GM19239 (cell line): ENCODE measurements around the gene CFAP52.
"Not testable (repeated sequence)": the region's sequence is repeated elsewhere in the genome, so short reads cannot be mapped to it uniquely, and the experiment has no call there.

Experiments used
- DNase-seq: peaks from one replicate; pipeline ENCODE4 v3.0.0; 2011; ENCODE audit warnings: low spot score; ENCODE audit not compliant: insufficient read length
- FAIRE-seq: peaks from 2 replicates; lab custom pipeline; 2011; peaks lifted over from hg19 to GRCh38; lab: Jason Lieb, UNC

The CFAP52 gene

DNA sequence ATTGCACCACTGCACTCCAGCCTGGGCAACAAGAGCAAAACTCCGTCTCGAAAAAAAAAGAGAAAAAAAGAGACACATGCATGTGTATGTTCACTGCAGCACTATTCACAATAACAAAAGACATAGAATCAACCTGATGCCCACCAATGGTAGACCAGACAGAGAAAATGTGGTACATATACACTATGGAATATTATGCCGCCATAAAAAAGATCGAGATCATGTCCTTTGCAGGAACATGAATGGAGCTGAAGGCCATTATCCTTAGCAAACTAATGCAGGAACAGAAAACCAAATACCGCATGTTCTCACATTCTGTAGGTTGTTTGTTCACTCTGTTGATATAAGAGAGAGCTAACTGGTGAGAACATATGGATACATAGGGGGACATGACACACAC is 9.7 kb upstream of the CFAP52 start:
- not testable (repeated sequence) for FAIRE-seq, DNase-seq

DNA sequence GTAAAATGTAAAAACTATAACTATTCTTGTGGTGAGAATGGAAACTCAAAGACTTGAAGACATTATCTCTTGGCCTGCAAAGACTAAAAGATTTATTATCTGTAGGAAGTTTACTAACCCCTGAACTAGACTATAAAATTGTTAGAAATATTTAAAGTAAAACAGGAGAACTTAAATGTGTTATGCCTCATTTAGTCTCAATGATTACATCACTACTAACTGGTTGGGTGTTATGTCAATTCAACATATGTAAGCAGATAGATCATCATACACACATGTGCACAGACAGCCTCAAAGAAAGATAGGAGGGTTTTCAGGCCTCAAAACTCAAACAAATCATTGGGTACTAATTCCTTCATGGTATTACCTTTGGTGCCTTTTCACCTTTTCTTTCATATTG is 8.4 kb upstream of the CFAP52 start:
- FAIRE-seq: no peak

DNA sequence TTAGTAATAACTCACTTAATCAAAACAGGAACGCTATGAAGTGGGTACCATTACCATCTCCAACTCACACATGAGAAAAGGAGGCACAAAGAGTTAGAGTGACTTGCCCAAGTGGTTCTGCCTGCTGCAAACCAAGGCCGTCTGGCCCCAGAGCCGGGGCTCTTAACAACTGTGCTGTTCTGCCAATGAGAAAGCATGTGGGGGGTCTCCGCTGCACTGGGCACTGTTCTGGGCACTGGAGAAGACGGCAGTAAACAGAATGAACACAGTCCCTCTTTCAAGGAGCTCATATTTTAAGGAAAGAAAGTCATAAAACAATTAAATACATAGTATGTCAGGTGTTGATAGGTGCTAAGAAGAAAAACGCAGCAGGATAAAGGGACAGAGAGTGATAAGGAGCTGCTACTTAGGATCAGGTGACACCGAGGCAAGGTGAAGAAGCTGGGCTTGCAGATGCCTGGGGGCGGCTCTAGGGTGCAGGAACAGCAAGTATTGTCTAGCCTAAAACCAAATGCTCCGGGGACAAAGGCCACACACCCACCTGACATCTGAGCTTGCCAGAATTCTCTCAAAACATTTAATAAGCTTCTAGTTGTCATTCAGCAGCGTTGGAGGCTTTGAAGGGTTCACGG is 7.4 kb upstream of the CFAP52 start:
- no peak for FAIRE-seq
- DNase-seq: no peak

More for the DNA sequence above, 8.4 kb upstream of the CFAP52 start:
- DNase-seq: no peak

DNA sequence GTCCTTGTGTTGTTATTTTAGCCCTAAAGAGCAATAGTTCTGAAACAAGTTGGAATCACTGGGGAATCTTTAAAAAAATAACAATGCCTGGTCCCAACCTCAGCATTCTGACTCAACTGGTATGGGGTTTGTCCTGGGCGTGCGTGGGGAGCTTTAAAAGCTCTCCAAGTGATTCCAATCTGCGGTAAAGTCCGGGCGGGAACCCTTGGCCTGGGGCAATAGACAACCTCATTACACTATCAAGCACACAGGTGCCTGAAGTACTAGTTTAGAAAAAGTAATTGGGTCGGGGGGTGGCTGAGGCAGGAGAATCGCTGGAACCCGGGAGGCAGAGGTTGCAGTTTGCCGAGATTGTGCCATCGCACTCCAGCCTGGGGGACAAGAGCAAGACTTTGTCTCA is 5.2 kb upstream of the CFAP52 start:
- DNase-seq: no peak
- no peak for FAIRE-seq

DNA sequence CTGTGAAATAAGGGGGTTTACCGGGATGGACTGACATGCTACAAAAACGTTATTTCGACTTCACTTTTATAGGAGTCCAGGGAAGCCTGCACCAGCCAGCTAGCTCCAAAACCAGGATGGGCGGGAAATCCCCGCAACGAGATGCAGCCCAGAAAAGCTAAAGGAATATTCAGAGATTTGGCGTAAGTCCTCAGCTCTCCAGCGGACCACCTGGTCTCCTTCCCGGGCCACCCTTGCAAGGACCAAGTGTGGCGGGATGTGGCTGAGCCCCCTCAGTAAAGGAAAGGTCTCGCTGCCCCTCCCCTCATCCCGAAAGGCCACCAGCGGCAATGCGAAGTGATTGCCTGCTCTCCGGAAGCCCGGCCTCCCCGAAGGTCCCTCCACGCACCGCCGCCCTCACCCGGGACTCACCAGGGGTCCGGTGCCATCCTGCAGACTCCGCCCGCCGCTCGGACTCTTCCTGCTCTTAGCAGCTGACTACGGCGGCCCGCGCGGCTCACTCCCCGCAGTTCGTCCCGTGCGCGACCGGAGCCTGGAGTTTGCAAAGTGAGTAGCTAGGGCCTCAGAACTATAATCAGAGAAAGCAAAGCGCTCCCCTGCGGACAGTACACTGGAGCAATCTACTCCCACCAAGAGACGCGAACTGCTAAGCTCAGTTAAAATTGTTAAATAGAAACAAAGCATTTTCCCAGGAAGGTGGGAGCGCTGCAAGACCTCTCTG is 901 bp upstream of the CFAP52 start, which contains the start of gene STX8:
Gene STX8, minus strand, starts transcription at position 440 of the 721 bp plus-strand sequence. Its CDS starts 12 bp downstream, at position 428.
- FAIRE-seq: peak; percentile 89
- DNase-seq: peak; percentile 63

DNA sequence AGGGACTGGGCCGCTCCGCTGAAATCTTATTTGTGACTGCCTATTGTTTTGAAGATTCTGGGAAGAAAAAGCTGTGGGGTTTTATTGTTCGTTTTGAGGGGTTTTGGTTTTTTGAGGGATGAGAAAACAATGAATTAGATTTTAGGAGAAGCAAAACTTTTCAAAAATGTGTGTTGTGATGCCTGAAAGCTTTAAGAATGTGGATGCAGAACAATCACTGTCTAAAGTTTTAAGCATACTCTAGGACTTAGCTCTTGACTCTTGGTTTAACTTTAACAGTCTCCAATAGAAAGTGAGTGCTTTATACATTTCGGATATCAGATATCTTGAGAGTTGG is 899 bp downstream of the CFAP52 start:
- FAIRE-seq: no peak
- no peak for DNase-seq

DNA sequence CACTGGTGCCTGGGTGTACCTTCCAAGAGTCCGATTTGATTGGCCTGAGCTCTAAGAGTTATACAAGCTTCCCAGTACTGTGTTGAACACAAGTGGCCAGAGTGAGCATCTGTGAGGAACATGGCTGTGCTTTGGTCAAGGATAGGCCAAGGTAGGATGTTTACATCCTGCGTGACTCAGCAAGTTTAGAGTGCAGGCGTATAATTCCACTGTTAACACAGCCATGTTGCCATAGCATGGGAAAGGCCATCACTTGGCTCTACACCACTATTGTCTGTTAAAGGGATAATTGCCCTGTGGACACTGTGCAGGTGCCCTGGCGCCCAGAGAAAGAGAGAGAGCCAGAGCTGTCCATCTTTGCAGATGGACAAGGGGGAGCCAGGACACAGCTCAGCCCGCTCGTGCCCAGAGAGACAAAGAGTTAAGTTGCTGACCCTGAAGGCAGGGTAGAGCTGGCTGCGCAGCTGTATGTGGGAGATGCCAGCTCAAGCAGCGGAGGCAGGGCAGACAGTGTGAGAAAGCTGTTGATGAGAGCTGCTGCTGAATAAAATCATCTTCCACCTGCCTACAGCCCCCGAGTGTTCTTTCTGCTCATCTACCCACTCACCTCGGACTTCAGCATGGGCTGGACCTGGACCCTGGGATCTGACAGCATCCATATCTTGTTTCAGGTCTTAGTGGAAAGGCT is 11.7 kb downstream of the CFAP52 start:
- FAIRE-seq (no peak), DNase-seq (no peak)

DNA sequence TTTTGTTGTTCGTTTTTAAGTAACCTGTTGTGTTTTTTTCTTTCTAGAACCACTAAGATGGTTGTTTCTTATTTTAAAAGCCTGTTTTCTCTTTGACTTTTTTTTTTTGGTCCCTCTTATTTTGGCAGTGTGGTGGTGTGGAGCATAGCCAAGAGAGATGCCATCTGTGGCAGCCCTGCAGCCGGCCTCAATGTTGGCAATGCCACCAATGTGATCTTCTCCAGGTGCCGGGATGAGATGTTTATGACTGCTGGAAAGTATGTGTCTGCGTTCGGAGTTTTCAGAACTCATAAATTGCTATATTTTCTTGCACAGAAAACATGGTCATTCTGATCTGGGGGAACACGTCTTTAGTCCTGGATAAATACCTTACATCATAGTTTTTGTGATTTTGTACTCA is 17.6 kb downstream of the CFAP52 start:
- DNase-seq (no peak), FAIRE-seq (no peak)

DNA sequence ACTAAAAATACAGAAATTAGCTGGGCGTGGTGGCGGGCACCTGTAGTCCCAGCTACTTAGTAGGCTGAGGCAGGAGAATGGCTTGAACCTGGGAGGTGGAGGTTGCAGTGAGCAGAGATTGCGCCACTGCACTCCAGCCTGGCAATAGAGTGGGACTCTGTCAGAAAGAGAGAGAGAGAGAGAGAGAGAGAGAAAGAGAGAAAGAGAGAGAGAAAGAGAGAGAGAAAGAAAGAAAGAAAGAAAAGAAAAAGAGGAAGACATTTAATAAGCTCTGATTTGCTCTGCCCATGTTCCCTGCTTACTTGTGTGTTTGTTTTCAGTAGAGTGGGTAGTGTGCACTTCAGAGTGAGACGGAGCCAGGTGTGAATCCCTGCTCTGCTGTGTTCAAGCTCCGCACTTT is 21.2 kb downstream of the CFAP52 start:
- not testable (repeated sequence) for DNase-seq, FAIRE-seq

DNA sequence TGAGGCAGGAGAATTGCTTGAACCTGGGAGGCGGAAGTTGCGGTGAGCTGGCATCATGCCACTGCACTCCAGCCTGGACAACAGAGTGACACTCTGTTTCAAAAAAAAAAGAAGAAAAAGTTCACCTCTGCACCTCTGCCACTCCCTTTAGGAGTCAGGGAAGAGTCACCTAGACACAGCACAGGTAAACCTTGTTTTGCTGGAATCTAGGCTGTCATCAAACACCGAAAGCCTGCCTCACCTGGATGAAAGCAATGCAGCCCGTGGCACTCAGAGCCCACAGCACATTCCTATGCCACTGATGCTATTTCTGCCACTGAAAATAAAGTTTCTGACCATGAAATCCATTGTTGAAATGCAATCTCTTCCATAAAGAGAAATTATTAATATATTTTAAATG is 22.2 kb downstream of the CFAP52 start:
- DNase-seq (no peak), FAIRE-seq (no peak)

DNA sequence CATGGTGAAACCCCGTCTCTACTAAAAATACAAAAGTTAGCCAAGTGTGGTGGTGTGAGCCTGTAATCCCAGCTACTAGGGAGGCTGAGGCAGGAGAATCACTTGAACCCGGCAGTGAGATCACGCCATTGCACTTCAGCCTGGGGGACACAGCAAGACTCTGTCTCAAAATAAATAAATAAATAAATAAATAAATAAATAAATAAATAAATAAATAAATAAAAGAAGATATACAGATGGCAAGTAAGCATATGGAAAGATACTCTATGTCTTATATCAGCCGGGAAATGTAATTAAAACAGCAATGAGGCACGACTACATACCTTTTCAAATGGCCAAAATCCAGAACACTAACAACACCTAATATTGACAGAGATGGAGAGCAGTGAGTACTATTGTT is 28.1 kb downstream of the CFAP52 start:
- not testable (repeated sequence) for FAIRE-seq, DNase-seq

DNA sequence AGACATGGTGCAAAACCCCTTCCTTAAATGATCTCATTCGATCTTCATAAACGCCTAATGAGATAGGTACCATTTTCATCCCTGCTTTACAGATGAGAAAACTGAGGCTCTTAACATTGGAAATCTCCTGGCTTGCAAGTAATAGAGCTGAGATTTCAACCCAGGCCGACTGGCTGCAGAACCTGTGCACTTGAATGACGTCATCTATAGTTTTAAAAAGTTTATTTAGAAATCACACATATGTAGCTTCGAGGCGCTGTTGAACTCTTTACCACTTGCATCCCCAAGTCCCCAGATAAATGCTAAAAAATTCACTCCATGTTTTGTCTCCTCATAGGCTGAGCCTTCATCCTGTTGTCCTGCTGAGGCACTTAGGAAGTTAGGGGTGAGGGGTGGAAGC is 30.0 kb downstream of the CFAP52 start:
- DNase-seq (no peak), FAIRE-seq (no peak)

DNA sequence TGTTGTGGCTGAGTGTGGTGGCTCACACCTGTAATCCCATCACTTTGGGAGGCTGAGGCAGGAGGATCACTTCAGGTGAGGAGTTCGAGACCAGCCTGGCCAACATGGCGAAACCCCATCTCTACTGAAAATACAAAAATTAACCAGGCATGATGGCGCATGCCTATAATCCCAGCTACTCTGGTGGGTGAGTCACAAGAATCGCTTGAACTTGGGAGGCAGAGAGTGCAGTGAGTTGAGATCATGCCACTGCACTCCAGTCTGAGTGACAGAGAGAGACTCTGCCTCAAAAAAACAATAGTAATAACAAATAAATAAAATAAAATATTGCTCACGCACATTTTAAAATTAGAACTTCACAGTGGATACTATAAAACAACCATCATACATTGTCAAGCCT is 30.6 kb downstream of the CFAP52 start:
- not testable (repeated sequence) for DNase-seq, FAIRE-seq

DNA sequence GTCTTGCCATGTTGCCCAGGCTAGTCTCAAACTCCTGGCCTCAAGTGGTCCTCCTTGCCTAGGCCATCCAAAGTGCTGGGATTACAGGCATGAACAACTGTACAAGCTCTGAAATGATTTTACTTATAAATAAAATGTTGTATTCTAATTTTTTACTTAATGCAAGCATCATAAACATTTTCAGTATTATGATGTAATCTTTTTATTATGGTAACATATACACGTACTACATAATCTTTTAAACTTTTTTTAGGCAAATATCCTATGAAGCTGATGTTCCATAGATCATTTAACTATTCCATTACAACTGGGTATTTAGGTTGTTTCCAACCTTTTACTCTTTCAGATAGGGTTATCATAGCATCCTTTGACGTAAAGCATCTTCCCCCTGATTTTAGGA is 35.1 kb downstream of the CFAP52 start:
- DNase-seq: no peak
- no peak for FAIRE-seq

DNA sequence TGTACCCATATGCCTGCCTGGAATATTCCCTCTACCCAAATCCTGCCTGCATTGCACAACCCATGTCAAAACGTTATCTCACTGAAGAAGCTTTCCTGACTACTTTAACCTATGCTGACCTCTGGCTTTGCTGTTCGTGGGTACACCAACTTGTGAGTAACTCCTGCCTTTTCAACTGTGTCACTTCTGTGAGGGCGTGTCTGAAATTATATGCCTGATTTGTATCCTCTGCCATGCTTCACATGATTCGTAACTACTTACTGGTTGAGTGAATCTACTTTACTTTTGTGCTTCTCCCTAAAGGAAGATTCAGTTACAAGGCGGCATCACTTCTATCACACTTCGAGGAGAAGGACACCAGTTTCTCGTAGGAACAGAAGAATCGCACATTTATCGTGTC is 35.6 kb downstream of the CFAP52 start:
- FAIRE-seq (no peak), DNase-seq (no peak)

DNA sequence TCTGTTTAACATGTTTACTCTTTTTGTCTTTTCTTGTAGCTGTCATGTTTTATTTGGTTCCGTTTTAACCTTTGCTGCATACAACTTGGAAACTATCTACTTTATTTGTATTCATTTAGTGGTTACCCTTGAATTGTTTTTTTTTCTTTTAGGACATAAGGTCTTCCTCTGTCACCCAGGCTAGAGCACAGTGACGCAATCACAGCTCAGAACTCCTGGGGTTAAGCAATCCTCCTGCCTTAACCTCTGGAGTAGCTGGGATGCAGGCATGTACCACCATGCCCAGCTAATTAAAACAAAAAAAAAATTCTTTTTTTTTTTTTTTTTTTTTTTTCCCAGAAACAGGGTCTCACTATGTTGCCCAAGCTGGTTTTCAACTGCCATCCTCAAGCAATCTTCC is 39.0 kb downstream of the CFAP52 start:
- DNase-seq: no peak
- FAIRE-seq: no peak

DNA sequence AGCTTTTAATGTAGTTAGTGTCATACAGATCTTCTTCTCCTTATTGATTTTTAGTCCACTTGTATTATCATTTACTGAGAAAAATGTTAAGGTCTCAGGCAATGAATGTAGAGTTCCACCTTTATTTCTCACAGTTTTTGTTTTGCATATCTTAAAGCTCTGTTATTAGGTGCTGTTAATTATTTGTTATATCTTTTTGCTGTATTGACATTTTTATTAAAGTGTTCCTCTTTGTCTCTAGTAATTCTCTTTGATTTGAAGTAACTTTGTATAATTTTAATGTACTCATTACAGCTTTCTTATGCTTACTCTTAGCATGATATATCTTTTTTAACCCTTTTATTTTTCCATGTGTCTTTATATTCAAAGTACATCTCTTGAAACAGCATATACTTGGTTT is 46.5 kb downstream of the CFAP52 start:
- FAIRE-seq (no peak), DNase-seq (no peak)

DNA sequence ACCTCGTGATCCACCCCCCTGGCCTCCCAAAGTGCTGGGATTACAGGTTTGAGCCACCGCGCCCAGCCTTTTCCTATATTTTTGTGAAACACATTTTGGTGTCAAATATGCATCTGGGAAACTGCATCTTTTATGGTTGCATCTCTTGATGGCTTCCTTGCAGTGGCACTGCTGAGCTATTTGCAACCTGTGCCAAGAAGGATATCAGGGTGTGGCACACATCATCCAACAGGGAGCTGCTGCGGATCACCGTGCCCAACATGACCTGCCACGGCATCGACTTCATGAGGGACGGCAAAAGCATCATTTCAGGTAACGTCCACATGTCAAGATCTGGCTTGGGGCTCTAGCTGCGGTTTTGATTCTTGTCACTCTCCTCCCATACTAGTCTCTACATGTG is 52.1 kb downstream of the CFAP52 start:
- FAIRE-seq: no peak
- no peak for DNase-seq

DNA sequence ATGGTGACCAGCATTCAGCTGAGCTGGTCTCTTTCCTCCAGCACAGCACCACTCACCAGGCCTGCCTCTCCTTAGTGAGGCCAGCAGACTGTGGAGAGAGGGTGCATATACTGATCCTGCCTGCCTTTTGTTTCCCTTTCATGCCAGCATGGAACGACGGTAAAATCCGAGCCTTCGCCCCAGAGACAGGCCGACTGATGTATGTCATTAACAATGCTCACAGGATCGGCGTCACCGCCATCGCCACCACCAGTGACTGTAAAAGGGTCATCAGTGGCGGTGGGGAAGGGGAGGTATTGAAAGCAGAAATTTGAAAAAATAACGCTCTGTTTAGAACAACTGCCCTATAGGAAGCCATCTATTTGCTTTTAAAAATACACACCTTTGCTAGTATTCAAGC is 56.3 kb downstream of the CFAP52 start:
- DNase-seq (no peak), FAIRE-seq (no peak)

DNA sequence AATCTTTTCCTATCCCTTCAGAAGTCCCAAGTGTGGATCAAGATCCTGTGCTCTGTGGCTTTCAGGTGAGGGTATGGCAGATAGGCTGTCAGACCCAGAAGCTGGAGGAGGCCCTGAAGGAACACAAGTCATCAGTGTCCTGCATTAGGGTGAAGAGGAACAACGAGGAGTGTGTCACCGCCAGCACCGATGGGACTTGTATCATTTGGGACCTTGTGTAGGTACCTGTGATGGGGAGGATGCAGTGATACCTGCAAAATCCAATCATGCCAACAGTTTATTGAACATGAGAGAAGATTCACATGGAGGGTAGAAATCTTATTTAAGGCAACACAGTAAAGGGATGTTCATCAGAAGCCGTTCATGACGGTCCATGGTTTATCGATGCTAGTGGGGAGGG is 58.9 kb downstream of the CFAP52 start:
- no peak for FAIRE-seq
- DNase-seq: no peak

DNA sequence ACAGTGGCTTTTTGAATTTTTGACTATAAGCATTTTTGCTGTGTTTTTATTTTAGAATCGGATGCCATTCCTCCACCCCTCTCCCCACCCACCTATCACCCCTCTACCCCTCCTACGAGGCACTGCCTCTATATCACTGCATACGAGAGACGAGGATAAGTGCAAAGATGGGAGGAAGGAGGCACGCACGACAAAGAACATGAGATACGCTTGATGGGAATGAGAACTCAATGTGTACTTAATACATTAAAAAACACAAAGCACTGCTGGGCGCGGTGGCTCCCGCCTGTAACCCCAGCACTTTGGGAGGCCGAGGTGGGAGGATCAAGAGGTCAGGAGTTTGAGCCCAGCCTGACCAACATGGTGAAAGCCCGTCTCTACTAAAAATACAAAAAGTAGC is 60.1 kb downstream of the CFAP52 start:
- no peak for DNase-seq
- no peak for FAIRE-seq
